Fibroblast of villous mesenchyme (primary cell): ENCODE measurements around the gene HYPK. TPM values are rescaled to one million over a fixed set of nuclear protein-coding genes. Genes with fewer than 3 reads are reported as not detected.
A peak's percentile ranks its signal among the peaks of the same experiment; 100 is the strongest.
"Not testable (repeated sequence)": the region's sequence is repeated elsewhere in the genome, so short reads cannot be mapped to it uniquely, and the experiment has no call there.

Experiments
- DNase-seq: peaks from one replicate; pipeline ENCODE4 v3.0.0-alpha.2; 2010; ENCODE audit warnings: low read depth
- H3K4me3 ChIP-seq: 2 replicates; pipeline ENCODE4 v1.5.1; 2011; ENCODE audit warnings: low read depth, mild to moderate bottlenecking, low read length
- total RNA-seq: library from RNA; depleted of rRNA; stranded (reverse); fragments of >200 nt; gene quantifications from 2 replicates; pipeline ENCODE4 v1.2.3, GENCODE V29; 2012
- TF ChIP-seq, protein P1 (sequence below): IDR thresholded peaks from 2 replicates; pipeline ENCODE4 v1.5.1; 2012; ENCODE audit warnings: low read depth, mild to moderate bottlenecking, low read length; ENCODE audit not compliant: insufficient read depth

HYPK gene
- total RNA-seq, 1 donor, result 6.9 TPM

DNA sequence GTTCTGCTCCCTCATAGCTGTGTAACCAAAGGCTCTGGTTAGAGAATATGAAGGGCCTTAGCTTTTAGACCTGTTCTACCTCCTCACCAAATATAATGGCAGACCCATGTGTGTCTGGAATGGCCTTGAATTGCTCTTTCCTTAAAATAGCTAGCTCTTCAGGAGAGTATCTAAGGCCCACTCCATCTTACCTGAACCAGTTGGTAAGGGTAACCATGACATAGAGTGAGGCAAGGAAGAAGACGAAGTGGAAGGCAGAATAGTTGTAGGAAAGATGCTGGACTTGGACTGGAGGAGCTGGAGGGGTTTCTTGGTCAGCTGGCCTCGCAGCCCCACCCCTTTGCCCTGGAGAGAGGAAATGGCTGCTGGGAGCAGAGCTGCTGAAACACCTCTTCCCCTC lies 5.2 kb upstream of the HYPK start:
- DNase-seq, result no peak
- H3K4me3 ChIP-seq, result no peak overlapping the region
- TF ChIP-seq, protein P1, sequence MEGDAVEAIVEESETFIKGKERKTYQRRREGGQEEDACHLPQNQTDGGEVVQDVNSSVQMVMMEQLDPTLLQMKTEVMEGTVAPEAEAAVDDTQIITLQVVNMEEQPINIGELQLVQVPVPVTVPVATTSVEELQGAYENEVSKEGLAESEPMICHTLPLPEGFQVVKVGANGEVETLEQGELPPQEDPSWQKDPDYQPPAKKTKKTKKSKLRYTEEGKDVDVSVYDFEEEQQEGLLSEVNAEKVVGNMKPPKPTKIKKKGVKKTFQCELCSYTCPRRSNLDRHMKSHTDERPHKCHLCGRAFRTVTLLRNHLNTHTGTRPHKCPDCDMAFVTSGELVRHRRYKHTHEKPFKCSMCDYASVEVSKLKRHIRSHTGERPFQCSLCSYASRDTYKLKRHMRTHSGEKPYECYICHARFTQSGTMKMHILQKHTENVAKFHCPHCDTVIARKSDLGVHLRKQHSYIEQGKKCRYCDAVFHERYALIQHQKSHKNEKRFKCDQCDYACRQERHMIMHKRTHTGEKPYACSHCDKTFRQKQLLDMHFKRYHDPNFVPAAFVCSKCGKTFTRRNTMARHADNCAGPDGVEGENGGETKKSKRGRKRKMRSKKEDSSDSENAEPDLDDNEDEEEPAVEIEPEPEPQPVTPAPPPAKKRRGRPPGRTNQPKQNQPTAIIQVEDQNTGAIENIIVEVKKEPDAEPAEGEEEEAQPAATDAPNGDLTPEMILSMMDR, result no peak

DNA sequence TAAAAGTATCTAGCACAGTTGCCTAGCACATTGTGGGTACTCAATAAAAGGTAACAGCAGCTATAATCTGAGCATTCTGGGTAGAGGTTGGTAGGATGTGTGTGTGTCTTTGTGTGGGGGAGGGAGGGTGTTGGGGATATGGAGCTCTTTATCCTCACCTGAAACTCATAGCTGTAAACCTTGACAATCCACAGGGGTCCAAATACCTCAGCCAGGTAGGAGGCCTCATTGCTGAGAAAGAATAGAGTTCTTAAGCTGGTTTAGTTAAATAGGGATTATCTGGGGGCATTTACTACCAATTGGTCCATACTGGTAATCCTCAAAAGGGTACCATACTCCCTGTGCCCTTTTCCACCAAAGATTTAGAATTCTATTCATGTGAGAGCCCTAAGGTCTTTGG lies 4.4 kb upstream of the HYPK start:
- DNase-seq, result no peak
- TF ChIP-seq, protein P1, result no peak
- H3K4me3 ChIP-seq, result no peak overlapping the region

DNA sequence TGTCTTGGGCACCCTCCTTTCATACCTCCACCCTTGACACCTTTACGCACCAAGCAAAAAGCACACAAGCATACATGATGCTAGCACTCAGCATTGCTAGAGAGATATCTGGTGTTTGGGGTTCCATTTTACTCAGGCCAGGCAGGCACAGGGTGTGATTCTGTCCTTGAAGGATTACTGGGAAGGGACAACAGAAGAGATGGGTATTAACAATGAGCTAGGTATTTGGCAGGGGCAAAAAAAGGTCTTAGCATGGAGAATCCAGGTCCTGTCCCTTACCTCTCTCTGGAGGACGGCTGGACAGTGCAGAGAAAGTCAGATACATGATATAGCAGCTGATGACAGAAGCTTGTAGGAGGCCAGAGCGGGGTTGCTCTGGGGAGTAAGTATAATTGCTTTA lies 3.8 kb upstream of the HYPK start:
- H3K4me3 ChIP-seq, result no peak overlapping the region
- no peak for DNase-seq
- TF ChIP-seq, protein P1, result no peak

DNA sequence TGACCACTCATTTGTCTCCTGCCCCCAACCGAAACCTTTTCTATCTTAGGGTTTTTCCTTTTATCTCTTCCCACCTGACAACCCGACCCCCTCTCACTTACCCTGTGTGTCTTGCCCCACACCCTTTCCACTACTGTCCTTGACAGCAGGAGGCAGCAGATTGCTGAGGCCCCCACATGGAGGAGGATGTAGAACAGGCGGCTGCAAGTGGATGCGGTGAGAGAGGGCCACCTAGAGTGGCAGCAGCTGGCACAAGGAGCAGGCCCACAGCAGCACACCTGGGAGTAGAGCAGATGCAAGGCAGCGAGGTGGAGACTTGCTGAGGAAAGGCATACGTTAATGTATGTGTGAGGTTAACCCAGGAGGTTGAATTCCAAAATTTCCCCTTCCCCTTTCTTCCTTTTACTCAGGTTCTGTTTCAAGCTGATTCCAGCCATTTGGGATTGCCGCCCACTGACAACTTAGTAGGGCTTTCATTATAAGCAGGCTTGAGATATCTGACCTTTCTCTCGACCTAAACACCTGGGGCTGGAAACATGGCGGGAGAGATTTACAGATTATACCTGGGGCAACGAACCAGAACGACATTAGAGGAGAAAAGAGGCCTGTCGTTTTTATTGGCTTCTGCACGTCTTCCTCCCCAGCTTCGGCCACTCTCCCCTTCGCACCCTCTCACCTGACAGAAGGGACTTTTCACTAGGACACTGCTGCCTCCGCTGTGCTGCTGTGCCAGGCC lies 1.0 kb upstream of the HYPK start:
- no peak overlapping the region for H3K4me3 ChIP-seq
- TF ChIP-seq, protein P1, result no peak
- DNase-seq, result no peak

DNA sequence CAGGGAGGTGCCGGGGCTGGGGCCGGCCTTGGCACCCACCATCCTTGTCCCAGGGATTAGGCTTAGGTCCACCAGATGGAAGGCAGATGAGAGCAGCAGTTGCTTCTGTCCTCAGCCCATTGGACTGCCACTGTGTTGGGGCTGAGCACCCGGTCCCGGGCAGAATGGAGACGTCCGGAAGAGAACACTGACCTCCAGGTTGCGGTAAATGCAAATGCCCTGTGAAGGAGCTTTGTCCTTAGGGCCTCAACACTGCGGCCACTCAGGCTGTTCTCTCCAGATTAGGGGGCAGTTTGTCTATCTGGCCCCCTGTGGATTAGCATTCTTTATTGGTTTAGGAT lies 484 bp upstream of the HYPK start, which contains the start of gene SERINC4:
Gene SERINC4 (minus strand): TSS at position 276 of the 341 bp plus-strand sequence. CDS start 234 bp downstream, at position 42.
- TF ChIP-seq, protein P1, result no peak
- H3K4me3 ChIP-seq, result peak within 1 kb of the TSS; percentile 97

DNA sequence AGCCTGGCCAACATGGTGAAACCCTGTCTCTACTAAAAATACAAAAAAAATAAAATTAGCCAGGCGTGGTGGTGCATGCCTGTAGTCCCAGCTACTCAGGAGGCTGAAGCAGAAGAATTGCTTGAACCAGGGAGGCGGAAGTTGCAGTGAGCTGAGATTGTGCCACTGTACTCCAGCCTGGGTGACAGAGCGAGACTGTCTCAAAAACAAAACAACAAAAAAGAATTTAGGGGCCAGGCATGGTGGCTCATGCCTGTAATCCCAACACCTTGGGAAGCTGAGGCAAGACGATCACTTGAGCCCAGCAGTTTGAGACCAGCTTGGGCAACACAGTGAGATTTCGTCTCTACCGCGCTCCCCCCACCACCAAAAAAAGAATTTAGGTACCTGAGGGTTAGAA lies 2.3 kb downstream of the HYPK start:
- not testable (repeated sequence) for H3K4me3 ChIP-seq, DNase-seq

More for the DNA sequence above, 484 bp upstream of the HYPK start, which contains the start of gene SERINC4:
- DNase-seq, result no peak

DNA sequence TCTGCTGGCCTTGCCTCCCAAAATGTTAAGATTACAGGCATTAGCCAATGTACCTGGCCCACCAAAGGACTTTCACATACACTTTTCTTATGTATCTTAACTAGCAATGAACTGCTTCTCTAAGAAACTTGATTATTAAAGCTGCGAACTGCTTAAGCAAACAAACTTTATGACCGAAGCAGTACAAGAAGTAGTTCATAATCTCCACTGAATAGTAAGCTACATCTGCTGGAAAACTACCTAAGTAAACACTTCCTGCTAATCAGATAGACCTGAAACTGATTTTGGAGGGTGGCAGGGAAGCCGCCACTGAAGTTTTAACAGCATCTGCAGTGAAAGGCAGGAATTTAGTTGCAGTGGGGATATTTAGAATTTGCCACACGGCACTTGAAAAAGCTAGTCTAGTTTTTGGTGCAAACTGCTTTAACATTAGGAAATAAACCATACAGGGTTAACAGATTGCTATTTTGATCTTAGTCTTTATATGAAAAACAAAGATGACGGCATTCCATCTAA lies 8.1 kb downstream of the HYPK start:
- TF ChIP-seq, protein P1, result no peak
- H3K4me3 ChIP-seq, result no peak overlapping the region
- no peak for DNase-seq
